Hepatocyte (in vitro differentiated cells): Measurements from ENCODE around the gene GK.

Source experiments
- EZH2 ChIP-seq: fragments of 200-600 bp; sonication (generic); IDR thresholded peaks from 2 replicates; pipeline ENCODE4 v1.6.1; 2016; ENCODE audit warnings: antibody characterized with exemption, mild to moderate bottlenecking, borderline replicate concordance
- EZH2phosphoT487 ChIP-seq: fragments of 200-600 bp; sonication (generic); IDR thresholded peaks from one replicate; pipeline ENCODE4 v1.6.1; 2018; ENCODE audit warnings: antibody characterized with exemption, mild to moderate bottlenecking, low read depth, moderate library complexity; ENCODE audit not compliant: unreplicated experiment, severe bottlenecking
- TF ChIP-seq, protein P1 (sequence below): fragments of 200-600 bp; sonication (generic); IDR thresholded peaks from 2 replicates; pipeline ENCODE4 v1.5.1; 2016; ENCODE audit warnings: antibody characterized with exemption, mild to moderate bottlenecking; ENCODE audit not compliant: poor library complexity

GRCh38 chrX:30627818-30628652 is 25.2 kb upstream of the GK start:
- TF ChIP-seq, protein P1, sequence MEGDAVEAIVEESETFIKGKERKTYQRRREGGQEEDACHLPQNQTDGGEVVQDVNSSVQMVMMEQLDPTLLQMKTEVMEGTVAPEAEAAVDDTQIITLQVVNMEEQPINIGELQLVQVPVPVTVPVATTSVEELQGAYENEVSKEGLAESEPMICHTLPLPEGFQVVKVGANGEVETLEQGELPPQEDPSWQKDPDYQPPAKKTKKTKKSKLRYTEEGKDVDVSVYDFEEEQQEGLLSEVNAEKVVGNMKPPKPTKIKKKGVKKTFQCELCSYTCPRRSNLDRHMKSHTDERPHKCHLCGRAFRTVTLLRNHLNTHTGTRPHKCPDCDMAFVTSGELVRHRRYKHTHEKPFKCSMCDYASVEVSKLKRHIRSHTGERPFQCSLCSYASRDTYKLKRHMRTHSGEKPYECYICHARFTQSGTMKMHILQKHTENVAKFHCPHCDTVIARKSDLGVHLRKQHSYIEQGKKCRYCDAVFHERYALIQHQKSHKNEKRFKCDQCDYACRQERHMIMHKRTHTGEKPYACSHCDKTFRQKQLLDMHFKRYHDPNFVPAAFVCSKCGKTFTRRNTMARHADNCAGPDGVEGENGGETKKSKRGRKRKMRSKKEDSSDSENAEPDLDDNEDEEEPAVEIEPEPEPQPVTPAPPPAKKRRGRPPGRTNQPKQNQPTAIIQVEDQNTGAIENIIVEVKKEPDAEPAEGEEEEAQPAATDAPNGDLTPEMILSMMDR: no peak
- no peak for TF ChIP-seq EZH2
- no peak for TF ChIP-seq EZH2phosphoT487
